HG03135 (cell line): ENCODE measurements around the gene HDLBP.
"Not testable (repeated sequence)": the region's sequence is repeated elsewhere in the genome, so short reads cannot be mapped to it uniquely, and the experiment has no call there.

Experiments used
- ATAC-seq: cut with Tn5 transposase; IDR thresholded peaks from one replicate; pipeline ENCODE4 v1.9.1; 2021; ENCODE audit warnings: mild to moderate bottlenecking, moderate library complexity; ENCODE audit not compliant: unreplicated experiment

Gene HDLBP

GRCh38 chr2:241339839-241340630 lies 24.6 kb upstream of the HDLBP start:
- ATAC-seq, result no peak

- no peak for ATAC-seq
Measured at GRCh38 chr2:241334813-241335212, 19.3 kb upstream of the HDLBP start.

- ATAC-seq, result no peak
Measured at GRCh38 chr2:241330616-241330981, 15.1 kb upstream of the HDLBP start.

GRCh38 chr2:241329669-241330615 lies 14.5 kb upstream of the HDLBP start:
- no peak for ATAC-seq

- ATAC-seq, result no peak
Measured at GRCh38 chr2:241325257-241325656, 9.8 kb upstream of the HDLBP start.

GRCh38 chr2:241324775-241325174 lies 9.3 kb upstream of the HDLBP start:
- ATAC-seq, result no peak

- ATAC-seq, result no peak
Measured at GRCh38 chr2:241323778-241324177, 8.3 kb upstream of the HDLBP start.

- no peak for ATAC-seq
Measured at GRCh38 chr2:241321886-241322285, 6.4 kb upstream of the HDLBP start.

GRCh38 chr2:241321033-241321432 lies 5.6 kb upstream of the HDLBP start:
- no peak for ATAC-seq

GRCh38 chr2:241320394-241320793 lies 4.9 kb upstream of the HDLBP start:
- no peak for ATAC-seq

- ATAC-seq, result not testable (repeated sequence)
Measured at GRCh38 chr2:241318830-241319229, 3.4 kb upstream of the HDLBP start.

- no peak for ATAC-seq
Measured at GRCh38 chr2:241317391-241317790, 1.9 kb upstream of the HDLBP start.

- ATAC-seq, result no peak
Measured at GRCh38 chr2:241316825-241317224, 1.4 kb upstream of the HDLBP start.

GRCh38 chr2:241315879-241316631 lies 583 bp upstream of the HDLBP start, which contains the start of gene SEPTIN2:
TSS of gene SEPTIN2 (plus strand) at chr2:241315925. CDS start at chr2:241324233, 8,308 bp downstream.
- ATAC-seq, result peak; percentile 42

GRCh38 chr2:241314226-241315092 lies 1.0 kb downstream of the HDLBP start:
- no peak for ATAC-seq

- no peak for ATAC-seq
Measured at GRCh38 chr2:241313543-241314095, 1.9 kb downstream of the HDLBP start.

GRCh38 chr2:241312082-241312481 lies 3.4 kb downstream of the HDLBP start:
- ATAC-seq, result no peak

- no peak for ATAC-seq
Measured at GRCh38 chr2:241310917-241311566, 4.4 kb downstream of the HDLBP start.

- ATAC-seq, result peak; percentile 40
Measured at GRCh38 chr2:241309684-241310117, 5.8 kb downstream of the HDLBP start.
